ENCODE results near the gene ADPRHL1.
A peak's percentile ranks its signal among the peaks of the same experiment; 100 is the strongest.
"Not testable (repeated sequence)": the region's sequence is repeated elsewhere in the genome, so short reads cannot be mapped to it uniquely, and the experiment has no call there.

The ADPRHL1 gene

DNA sequence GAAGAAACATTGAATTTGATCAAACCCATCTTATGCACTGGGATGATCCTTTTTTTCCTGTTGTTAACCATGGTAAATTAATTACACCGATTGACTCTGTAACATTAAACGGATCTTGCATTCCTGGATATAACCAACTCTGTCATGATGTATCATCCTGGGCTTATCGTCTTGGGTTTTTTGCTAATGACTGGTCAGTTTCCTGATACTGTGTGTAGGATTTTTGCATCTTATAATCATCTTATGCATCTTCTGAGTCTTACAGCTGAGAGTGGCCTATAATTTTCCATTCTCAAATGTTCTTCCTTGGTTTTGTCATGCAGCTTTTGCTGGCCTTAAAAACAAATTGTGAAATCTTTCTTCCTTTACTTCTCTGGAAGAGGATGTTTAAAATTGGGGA, 24.4 kb upstream of the ADPRHL1 start:
- DNase-seq, result no peak

DNA sequence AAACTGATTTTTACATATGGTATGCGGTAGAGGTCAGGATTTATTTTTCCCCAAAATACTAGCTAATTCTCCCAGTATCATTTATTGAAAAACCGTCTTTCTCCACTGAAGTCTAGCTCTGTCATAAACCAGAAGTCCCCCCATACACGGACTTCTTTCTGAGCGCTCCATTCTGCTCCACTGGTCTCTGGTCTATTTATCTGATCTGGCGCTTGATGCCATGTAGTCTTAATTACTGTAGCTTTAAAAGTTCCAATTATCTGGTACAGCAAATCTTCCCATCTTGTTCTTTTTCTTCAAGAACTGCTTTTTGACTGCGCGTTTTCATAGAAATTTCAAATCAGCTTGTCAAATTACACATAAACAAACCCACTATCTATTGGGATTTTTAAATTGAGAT, 23.5 kb upstream of the ADPRHL1 start:
- no peak for DNase-seq

DNA sequence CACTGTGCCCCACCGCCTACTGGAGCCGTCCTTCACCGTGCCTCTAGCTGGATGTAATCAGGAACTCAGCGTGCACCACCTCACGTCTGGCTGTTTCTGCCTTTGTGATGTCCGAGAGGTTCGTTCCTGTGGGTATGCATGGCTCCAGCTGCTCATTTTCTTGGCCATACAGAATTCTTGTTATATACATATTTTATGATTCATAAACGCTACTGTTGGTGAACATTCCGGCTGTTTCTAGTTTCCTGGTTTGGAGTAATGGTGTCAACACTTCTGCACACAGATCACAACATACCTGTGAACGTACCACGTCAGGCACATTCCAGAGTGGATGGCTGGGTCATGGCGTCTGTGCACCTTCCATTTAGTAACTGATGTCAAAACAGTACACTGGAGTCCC, 22.6 kb upstream of the ADPRHL1 start:
- DNase-seq, result no peak

DNA sequence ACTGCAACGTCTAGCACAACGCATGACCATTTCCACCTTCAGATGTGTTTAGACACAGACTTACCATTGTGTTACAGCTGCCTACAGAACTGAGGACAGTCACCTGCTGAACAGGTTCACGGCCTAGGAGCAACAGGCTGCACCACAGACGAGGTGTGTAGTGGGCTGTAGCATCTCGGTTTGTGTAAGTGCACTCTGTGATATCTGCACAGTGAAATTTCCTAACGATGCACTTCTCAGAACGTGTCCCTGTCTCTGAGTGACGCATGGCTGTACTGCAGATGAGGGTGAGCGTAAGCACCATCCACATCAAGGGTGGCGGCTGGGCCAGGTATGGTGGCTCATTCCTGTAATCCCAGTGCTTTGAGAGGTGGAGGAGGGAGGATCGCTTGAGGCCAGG, 22.0 kb upstream of the ADPRHL1 start:
- no peak for DNase-seq

DNA sequence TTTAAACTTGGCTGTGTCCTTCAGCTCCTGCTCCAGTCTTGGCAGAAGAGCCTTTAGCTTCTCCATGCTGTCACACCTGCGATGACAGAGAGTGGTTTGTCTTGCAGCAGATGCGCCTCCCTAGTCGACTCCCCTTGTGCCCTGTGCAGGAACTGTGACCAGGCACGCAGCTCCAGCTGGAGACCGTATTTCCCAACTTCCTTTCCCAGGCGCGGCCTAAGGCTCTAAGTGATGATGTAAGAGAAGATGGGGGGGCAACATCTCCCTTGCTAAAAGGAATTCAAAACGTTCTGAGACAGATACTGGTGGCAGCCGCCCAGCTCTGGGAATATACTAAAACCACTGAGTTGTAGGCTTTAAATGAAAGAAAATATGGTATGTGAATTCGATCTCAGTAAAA, 20.9 kb upstream of the ADPRHL1 start:
- DNase-seq, result peak; percentile 83 to 91 (median 88)

DNA sequence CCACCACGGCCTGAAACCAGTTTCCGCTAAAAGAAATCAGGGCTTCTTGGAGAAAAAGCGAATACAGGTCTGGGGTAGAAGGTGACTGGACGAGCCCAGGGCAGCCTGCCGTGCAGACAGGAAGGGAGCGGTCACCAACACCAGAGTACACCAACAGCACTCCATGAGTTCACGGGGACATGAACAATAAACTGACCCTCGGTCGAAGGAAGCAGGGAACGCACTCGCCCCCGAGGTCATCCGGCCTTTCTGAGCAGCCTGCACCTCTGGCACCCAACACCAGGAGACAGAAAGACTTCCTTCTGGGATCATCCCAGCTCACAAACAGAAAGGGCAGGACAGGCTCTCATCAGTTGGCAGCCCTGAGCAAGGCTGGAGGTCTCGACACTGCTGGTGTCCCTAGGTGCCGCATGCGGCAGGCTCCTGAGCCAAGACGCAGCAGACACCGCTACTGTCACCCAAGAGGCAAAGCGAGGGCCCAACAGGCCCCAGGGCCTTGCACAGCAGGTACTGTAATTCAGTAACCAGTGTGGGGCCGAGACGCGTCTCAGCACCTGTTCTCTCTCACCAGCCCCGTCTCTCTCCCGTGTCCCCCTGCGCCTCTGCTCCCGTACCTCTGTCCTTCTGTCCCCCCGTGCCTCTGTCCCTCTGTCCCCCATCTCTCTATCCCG, 19.2 kb upstream of the ADPRHL1 start:
- no peak for DNase-seq

DNA sequence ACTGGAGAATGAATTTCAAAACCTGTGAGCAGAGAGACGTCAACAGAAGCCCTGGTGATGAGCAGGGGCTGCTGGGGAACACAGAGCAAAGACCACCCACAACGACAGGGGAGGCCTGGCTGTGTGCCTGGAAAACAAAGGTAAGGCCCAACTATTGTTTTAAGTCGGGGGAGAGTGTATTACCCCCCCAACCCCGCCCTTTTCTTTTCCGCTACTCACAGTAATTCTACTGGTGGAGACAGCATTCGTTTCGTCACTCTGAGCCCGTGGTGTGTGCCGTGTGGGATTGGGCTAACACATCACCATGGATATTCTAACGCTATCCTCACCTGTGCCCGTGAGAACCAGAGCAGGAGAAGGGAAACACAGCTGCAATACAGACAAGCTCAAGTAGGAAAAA, 18.6 kb upstream of the ADPRHL1 start:
- DNase-seq, result no peak

DNA sequence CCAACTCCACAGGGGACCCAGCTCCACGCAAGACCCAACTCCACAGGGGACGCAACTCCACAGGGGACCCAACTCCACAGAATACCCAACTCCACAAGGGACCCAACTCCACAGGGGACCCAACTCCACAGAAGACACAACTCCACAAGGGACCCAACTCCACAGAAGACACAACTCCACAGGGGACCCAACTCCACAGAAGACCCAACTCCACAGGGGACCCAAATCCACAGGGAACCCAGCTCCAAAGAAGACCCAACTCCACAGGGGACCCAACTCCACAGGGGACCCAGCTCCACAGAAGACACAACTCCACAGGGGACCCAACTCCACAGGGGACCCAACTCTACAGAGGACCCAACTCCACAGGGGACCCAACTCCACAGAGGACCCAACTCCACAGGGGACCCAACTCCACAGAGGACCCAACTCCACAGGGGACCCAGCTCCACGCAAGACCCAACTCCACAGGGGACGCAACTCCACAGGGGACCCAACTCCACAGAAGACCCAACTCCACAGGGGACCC, 17.4 kb upstream of the ADPRHL1 start:
- not testable (repeated sequence) for DNase-seq

DNA sequence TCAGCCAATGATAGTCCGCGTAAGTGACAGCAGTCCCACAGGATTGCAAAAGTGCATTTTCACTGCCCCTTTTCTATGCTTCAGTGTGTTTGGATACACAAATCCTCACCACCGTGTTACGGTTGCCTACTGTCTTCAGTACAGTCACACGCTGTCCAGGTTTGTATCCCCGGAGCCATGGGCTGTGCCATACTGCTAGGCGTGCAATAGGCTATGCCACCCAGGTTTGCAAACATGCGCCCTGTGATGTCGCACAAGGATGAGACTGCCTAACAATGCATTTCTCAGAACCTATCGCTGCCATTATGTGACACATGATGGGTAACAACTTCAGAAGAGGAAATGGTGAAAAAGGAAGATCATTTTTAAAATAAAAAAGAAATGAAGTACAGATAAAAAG, 16.8 kb upstream of the ADPRHL1 start:
- DNase-seq, result no peak

DNA sequence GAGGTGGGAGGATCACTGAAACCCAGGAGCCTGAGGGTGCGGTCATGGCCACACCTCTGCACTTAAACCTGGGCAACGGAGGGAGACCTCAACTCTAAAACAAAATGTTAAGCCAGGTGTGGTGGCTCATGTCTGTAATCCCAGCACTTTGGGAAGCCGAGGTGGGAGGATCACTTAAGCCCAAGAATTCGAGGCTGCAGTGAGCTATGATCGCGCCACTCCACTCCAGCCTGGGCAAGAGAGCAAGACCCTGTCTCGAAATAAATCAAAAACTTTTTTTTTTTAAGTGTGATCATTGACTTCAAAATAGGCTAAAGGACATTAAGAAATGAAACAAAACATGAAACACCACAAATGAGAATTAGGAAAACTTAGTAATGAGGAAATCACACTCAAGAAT, 16.3 kb upstream of the ADPRHL1 start:
- DNase-seq, result no peak

DNA sequence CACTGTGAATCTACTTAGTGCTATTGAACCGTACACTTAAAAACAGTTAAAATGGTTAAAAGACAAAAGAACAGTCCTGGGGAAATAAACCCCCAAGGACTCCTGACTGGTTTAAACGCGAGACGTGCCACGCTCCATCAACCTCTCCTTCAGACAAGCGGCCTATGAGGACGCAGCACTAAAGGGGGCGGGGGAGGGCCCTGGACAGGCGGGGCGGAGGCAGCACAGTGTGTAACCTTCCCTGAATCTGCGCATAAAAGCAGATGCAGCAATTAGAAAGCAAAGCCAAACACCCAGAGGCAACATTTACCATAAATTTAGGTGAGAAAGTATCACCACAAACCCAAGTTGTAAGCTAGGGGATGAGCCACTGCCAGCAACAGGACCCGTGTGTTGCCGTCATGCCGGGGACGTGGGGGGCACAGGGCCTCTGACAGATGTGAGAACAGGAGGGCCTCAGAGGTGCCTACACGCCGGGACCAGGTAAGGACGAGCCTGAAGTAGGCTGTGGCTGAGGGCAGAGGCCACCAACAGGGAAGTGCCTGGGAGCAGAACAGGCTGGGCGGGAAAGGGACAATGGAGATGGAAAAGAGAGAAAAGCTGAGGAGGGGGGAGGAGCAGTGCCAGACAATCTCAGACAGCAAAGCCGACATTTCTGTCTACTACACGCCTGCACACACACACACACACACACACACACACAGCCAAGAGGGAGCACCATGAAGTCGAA, 15.3 kb upstream of the ADPRHL1 start:
- DNase-seq, result no peak

DNA sequence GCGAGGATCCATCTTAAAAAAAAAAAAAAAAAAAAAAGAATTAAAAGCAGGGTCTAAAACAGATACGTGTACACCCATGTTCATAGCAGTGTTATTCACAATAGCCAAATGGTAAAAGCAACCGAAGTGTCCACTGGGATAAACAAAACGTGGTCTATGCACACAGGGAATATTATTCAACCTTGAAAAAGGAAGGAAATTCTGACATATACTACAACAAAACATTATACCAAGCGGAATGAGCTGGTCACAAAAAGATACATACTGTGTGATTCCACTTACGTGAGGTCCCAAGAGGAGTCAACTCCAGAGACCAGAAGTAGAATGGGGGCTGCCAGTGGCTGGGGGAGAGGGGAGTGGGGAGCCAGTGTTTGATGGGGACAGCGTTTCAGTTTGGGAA, 14.7 kb upstream of the ADPRHL1 start:
- DNase-seq, result no peak

DNA sequence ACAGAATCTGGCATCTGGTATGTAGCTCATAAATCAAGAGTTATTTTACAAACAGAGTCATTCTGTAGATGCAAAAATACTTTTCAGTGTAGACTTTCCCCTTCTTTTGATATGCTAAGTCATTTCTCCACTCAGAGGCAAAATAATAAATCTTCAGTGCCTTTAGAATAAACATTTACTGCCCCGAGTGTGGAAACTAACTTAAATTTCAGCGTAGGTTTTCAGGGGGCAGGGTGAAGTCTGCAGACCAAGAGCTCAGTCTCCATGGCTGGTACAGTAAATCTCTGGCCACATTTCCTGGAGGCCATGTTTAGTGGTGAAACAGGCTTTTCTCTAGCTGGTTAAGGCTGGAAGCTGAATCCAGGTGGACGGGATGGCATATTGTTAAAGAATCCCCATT, 13.1 kb upstream of the ADPRHL1 start:
- no peak for DNase-seq

DNA sequence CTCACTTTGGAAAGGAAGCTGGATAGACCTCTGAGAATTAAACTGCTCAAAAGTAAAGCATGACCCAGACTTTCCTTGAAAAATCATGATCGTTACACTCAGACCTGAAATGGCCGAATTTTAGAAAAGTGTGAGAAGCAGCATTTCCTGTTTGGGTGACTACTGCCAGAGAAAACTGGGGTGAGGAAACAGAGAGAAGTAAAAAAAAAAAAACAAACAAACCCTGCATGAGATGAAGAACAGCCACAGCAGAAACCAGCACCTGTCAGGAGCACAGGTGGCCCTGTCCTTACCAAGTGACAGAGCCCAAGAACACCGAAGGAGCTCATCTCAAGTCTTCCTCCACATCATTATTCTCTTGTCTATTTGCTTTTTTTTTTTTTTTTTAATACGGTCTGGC, 12.0 kb upstream of the ADPRHL1 start:
- DNase-seq, result no peak

DNA sequence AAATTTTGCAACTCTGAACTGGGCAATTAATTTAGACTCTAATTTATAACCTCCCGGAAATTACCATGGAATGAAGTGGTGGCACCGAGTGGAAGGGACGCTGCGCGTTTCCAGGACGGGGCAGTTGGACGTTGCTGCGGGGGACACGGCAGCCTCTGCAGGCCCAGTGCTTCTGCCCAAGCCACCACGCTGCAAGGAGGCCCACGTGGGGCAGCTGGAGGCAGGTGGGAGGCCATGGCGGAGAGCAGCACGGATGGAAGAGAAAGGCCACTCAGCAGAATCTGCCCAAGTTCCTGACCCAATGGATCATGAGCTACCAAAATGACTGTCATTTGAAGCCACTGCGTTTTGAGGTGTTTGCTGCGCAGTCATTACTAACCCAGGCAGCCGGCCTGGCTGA, 11.2 kb upstream of the ADPRHL1 start:
- no peak for DNase-seq

DNA sequence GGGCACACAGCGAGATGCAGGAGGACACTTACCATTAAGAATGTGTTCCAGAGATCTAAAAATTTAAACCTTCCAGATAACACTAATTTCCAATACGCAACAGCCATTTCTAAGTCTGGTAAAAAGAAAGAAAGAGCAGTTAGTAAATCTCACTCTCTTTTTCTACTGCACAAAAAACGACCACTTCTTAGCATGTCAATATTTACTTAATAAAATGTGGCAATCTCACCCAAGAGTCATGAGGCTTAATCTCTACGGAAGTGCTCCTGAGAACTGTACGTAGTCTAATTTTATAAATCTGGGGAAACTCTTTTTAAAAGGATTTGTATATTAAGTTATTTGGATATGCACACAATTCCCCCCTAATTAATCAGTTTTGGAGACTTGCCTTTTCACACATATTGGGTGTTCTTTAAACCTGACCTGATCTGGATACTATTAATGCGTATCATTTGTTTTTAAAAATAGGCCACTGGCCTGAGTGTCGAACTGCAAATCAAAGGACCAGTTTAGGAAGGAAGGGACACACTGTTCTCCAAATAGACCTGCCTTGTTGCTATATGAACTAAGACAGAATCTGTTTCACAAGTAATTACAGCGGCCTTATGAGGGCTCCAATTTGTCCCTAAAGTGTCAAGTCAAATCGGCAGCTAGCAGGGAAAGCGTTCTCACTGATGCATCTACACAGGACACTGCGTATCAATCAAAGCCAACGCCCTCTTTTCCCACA, 7.9 kb upstream of the ADPRHL1 start:
- DNase-seq, result no peak

DNA sequence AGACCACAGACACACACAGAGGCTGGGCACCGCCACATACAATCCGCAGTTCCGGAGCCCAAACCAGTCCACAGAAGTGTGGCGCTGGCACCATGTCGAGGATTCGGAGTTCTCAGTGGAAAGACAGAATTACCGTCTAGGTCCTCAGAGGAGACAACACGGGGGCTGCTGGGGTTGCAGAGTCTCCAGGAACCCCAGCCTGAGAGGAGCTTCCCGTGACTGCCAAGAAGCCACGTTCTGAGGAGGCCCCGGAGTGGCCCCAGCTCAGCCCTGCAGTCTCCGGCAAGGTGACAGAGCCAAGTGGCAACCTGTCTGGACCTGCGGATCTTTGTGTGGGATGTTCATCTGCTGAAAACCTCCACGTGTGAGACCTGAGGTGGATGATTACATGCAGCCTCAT, 7.3 kb upstream of the ADPRHL1 start:
- DNase-seq, result no peak

DNA sequence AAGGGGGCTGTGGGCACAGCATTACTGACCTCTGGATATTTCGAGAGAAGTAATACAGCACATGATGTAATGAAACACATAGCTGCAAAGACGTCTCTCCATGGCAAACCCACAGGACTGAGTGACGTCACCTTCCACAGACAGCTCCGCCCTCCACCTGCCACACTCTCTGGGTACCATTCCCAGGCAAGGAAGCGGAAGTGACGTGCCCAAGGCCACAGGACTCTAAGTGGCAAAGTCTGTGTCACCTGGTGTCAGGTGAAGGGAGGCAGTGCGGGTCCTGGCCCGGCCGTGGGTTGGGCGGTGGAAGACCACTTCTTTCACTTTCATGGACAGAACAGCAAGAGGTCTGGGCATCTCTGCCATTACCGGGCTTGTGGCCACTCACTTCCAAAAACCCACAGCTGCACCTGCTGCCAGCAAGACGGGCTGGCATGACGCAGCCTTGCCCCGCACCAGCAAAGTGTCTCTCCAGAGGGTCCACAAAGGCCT, 6.8 kb upstream of the ADPRHL1 start:
- DNase-seq, result no peak

DNA sequence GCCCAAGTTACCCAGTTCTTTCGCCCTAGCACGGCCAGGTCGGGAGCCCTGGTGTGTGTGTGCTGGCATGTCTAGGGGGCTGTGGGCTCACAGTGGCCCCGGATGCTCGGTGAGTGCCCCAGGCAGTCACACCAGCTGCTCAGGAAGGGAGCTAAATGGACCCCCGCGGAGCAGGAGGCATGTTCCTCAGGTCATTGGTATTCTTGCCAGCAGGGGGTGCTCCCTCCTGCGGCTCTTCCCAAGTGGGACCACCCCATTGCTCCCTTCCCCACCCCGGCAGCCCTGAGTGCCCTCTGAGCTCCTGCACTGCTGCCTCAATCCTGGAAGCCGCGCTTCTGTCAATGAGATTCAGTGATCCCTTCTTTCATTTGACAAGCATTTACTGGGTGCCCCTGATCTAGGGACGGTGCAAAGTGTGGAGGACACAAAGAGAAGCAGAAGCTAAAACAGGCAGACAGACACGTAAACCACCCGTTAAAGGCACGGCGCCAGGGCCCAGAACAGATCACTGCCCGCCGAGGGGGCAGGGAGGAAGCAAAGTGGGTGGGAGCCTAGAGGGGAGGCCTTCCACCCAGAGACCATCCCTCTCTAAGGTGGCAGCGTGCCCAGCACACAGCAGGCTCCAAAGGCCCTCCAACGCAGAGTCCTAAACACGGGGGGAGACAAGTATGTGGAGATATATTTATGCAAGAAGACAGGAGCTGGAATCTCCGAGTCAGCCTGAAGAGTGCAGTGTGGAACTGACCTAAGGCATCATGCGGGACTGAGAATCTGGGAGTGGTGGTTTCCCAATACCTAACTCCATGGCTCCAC, 5.2 kb upstream of the ADPRHL1 start:
- peak in 2 of 4 experiments; percentile 19 to 37 for DNase-seq

DNA sequence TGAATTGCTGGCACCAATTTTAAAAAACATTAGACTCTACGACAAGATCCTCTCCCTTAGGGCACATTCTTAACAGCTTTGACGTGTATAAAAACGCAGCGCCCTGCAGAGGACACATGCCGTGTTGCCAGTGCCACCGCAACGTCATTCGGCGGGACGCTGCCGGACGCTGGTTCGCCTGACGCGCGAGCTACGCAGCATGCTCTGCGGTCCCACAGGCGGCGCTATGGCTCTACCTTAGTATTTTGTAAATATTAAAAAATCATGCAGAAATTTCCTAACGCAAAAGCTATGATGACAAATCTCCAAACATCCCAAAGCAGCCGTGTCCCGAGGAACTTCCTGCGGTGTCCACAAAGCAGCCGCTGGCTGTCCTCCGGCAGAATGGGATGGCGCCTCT, 4.2 kb upstream of the ADPRHL1 start:
- no peak for DNase-seq

DNA sequence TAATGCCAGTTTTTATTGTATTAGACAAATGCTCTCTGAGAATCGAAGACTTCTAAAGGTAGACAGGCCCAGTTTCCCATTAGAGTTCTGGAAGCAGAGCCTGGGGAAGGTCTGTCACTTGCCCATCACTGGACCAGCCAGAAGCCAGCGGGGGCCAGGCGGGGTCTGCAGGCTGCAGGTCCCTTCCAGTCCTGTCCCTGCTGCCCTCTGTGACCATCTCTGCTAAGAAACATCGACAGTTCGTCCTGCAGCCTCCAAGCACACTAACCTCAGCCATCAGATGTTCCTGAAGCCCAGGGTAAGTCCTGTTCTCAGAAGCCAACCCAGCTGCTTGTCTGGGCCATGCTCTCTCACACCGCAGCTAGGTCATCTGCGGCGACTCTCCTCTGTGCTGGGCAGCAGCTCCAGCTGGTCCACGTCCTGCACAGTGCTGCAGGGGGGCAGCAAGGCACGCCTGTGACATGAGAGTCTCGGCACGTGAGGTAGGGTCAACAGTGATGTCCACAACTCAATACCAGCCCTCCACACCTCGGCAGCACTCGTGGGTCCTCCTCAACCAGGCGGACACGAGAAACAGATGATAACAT, 2.9 kb upstream of the ADPRHL1 start:
- DNase-seq, result no peak

DNA sequence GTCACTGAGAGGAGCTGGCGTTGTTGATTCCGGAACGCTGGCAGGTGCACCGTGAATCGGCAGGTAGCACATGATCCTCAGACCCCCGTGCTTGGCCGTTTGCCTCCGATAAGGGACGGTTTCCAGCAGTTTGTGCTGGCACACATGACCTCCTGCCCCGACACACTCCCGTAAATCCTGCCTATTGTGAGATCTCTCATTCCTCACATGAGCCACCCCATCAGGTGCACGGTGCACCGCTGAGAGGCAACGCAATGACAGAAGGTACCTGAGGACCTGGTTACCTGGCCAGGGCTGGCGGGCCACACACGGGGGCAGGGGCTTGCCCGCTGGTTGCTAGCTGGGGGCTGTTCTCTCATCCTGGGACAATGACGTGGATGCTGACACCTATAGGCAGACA, 2.1 kb upstream of the ADPRHL1 start:
- DNase-seq, result no peak

All from suppressor macrophage (primary cell).